MM.1S (cell line): ENCODE measurements around the gene PFDN4.

Source experiments
- EZH2 ChIP-seq: fragments of 300-600 bp; sonication (generic); optimal IDR thresholded peaks from 2 replicates; pipeline ENCODE3; 2017; ENCODE audit warnings: low read depth, mild to moderate bottlenecking, antibody characterized with exemption, low read length, mixed read lengths
- EZH2phosphoT487 ChIP-seq: fragments of 300-600 bp; sonication (generic); IDR thresholded peaks from 2 replicates; pipeline ENCODE4 v1.6.1; 2018; ENCODE audit warnings: antibody characterized with exemption, low read length
- TF ChIP-seq, protein P1 (sequence below): fragments of 300-600 bp; sonication (generic); IDR thresholded peaks from 2 replicates; pipeline ENCODE4 v1.5.1; 2016; ENCODE audit warnings: antibody characterized with exemption, low read length, mixed read lengths

DNA sequence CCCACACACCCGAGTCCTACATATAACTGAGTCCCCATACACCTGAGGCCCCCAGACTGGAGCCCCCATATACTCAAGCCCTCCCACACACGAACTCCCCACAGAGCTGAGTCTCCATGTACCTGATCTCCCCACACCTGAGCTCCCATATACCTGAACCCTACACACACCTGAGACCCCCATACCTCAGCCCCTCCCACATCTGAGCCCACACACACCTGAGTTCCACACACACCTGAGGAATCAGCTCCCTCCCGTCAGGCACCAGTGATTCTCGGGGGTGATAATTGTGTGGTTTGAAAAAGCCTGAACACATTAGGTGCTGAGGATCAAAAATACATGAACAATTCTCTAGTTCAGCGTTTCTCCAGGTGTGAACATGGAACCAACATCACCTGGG, 15.4 kb downstream of the PFDN4 start:
- TF ChIP-seq EZH2phosphoT487 (no peak), EZH2 (no peak)
- TF ChIP-seq, protein P1, sequence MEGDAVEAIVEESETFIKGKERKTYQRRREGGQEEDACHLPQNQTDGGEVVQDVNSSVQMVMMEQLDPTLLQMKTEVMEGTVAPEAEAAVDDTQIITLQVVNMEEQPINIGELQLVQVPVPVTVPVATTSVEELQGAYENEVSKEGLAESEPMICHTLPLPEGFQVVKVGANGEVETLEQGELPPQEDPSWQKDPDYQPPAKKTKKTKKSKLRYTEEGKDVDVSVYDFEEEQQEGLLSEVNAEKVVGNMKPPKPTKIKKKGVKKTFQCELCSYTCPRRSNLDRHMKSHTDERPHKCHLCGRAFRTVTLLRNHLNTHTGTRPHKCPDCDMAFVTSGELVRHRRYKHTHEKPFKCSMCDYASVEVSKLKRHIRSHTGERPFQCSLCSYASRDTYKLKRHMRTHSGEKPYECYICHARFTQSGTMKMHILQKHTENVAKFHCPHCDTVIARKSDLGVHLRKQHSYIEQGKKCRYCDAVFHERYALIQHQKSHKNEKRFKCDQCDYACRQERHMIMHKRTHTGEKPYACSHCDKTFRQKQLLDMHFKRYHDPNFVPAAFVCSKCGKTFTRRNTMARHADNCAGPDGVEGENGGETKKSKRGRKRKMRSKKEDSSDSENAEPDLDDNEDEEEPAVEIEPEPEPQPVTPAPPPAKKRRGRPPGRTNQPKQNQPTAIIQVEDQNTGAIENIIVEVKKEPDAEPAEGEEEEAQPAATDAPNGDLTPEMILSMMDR = no peak
